GM12878 (cell line): ENCODE data around the gene TRAF3. TPM values are rescaled to one million over a fixed set of nuclear protein-coding genes. Genes with fewer than 3 reads are reported as not detected.

ENCODE experiments used
- ATAC-seq: fragments of 200-7000 bp; cut with Tn5 transposase; 3 replicates; pipeline ENCODE4 v1.9.1; 2020; ENCODE audit warnings: mild to moderate bottlenecking, moderate library complexity
- BruUV-seq: library from RNA; stranded (reverse); fragments of 400-500 nt; replicated peaks from 2 replicates; lab custom pipeline; 2021; lab: Mats Ljungman, UMichigan
- CTCF ChIA-PET: fragments of 300-600 bp; sonication (Branson Sonifier 250); formaldehyde crosslinking; extraction: SDS; loops from one replicate; lab custom pipeline; 2021; ENCODE audit warnings: inconsistent platforms; lab: Yijun Ruan, JAX
- POLR2A ChIA-PET: fragments of 350-600 bp; formaldehyde crosslinking; extraction: SDS; loops from one replicate; lab custom pipeline; 2021; ENCODE audit warnings: inconsistent platforms; lab: Charles Lee
- RAD21 ChIA-PET: fragments of 300-600 bp; sonication (Branson Sonifier 250); formaldehyde crosslinking; loops from one replicate; lab custom pipeline; 2023; ENCODE audit warnings: antibody characterized with exemption; ENCODE audit not compliant: unreplicated experiment; lab: Charles Lee
- SMC1A ChIA-PET: fragments of 300-600 bp; sonication (Branson Sonifier 250); formaldehyde crosslinking; loops from one replicate; lab custom pipeline; 2023; ENCODE audit not compliant: unreplicated experiment, uncharacterized antibody; lab: Charles Lee
- DNase-seq: peaks from one replicate; pipeline ENCODE4 v3.0.0-alpha.2; 2011; ENCODE audit warnings: low read depth, low spot score
- FAIRE-seq: peaks from 3 replicates; lab custom pipeline; 2011; peaks lifted over from hg19 to GRCh38; lab: Jason Lieb, UNC
- H2AFZ ChIP-seq: 2 replicates; pipeline ENCODE4 v1.6.0; 2011; ENCODE audit warnings: low read depth, low read length, control low read depth; ENCODE audit not compliant: control insufficient read depth
- H3K27ac ChIP-seq: 2 replicates; pipeline ENCODE4 v1.5.1; 2011; ENCODE audit warnings: control low read depth; ENCODE audit not compliant: control insufficient read depth, insufficient read depth
- H3K27me3 ChIP-seq, 2 experiments: replicated peaks in 1 of 2; 2 replicates each; pipeline versions ENCODE4 v1.6.0 to v1.6.1; 2011; ENCODE audit warnings: low read length in 1 of 2; ENCODE audit not compliant: control insufficient read depth in 2 of 2, insufficient read depth in 2 of 2
- H3K36me3 ChIP-seq, 2 experiments: 2 replicates each; pipeline ENCODE4 v1.5.1; 2011; ENCODE audit warnings: low read length in 1 of 2; ENCODE audit not compliant: control insufficient read depth in 2 of 2, insufficient read depth in 2 of 2
- H3K4me1 ChIP-seq: 2 replicates; pipeline ENCODE4 v1.6.1; 2011; ENCODE audit warnings: mild to moderate bottlenecking, low read length, moderate library complexity, mixed read lengths; ENCODE audit not compliant: control insufficient read depth, insufficient read depth
- H3K4me2 ChIP-seq: 2 replicates; pipeline ENCODE4 v1.6.0; 2011; ENCODE audit warnings: control low read depth; ENCODE audit not compliant: control insufficient read depth, insufficient read depth
- H3K4me3 ChIP-seq: fragments of 200-600 bp; sonication (generic); 2 replicates; pipeline ENCODE4 v1.5.1; 2016
- H3K79me2 ChIP-seq: 2 replicates; pipeline ENCODE4 v1.6.0; 2011; ENCODE audit warnings: low read length; ENCODE audit not compliant: control insufficient read depth, insufficient read depth
- H3K9ac ChIP-seq: 2 replicates; pipeline ENCODE4 v1.8.0; 2011; ENCODE audit warnings: low read length, control low read depth, mixed read lengths; ENCODE audit not compliant: control insufficient read depth, insufficient read depth
- H3K9me3 ChIP-seq: replicated peaks from 3 replicates; pipeline ENCODE4 v1.5.1; 2011; ENCODE audit warnings: mild to moderate bottlenecking, low read length; ENCODE audit not compliant: control insufficient read depth, insufficient read depth
- H4K20me1 ChIP-seq: 2 replicates; pipeline ENCODE4 v1.6.0; 2011; ENCODE audit not compliant: control insufficient read depth, insufficient read depth
- CBFB ChIP-seq: IDR thresholded peaks from 2 replicates; pipeline ENCODE4 v1.6.1; 2016; ENCODE audit warnings: antibody characterized with exemption, low read depth
- CEBPB ChIP-seq, 2 experiments: fragments of 150-350 bp in 1 of 2; IDR thresholded peaks; 2 replicates each; pipeline ENCODE4 v1.6.1; 2012 to 2014; ENCODE audit warnings: low read depth in 2 of 2, low read length in 2 of 2, borderline replicate concordance in 1 of 2, inconsistent platforms in 1 of 2
- EP300 ChIP-seq, 2 experiments: fragments of 150-350 bp in 1 of 2; IDR thresholded peaks; 2 replicates each; pipeline ENCODE4 v1.6.1; 2011 to 2012; ENCODE audit warnings: low read depth in 2 of 2, low read length in 2 of 2, borderline replicate concordance in 1 of 2, improper control_type of control experiment in 1 of 2, inconsistent platforms in 1 of 2; ENCODE audit not compliant: control insufficient read depth in 1 of 2
- EZH2 ChIP-seq: IDR thresholded peaks from 2 replicates; pipeline ENCODE4 v1.6.1; 2012; ENCODE audit warnings: low read depth, mild to moderate bottlenecking, control low read depth, inconsistent platforms, low read length, borderline replicate concordance; ENCODE audit not compliant: control insufficient read depth
- GABPA ChIP-seq: IDR thresholded peaks from 2 replicates; pipeline ENCODE4 v1.6.1; 2014; ENCODE audit warnings: antibody characterized with exemption, low read depth, mild to moderate bottlenecking, inconsistent platforms
- HCFC1 ChIP-seq: fragments of 150-350 bp; IDR thresholded peaks from 2 replicates; pipeline ENCODE4 v1.6.1; 2014; ENCODE audit warnings: low read length
- LARP7 ChIP-seq: fragments of 450-650 bp; IDR thresholded peaks from 2 replicates; pipeline ENCODE4 v1.6.1; 2017; ENCODE audit warnings: mild to moderate bottlenecking
- NR2F1 ChIP-seq: fragments of 450-650 bp; conservative IDR thresholded peaks from 2 replicates; pipeline ENCODE4 v1.6.1; 2017; ENCODE audit warnings: mild to moderate bottlenecking
- RBBP5 ChIP-seq: fragments of 200-600 bp; sonication (generic); conservative IDR thresholded peaks from 2 replicates; pipeline ENCODE4 v1.6.1; 2016
- SMARCA5 ChIP-seq: fragments of 450-650 bp; IDR thresholded peaks from 2 replicates; pipeline ENCODE4 v1.6.1; 2017; ENCODE audit warnings: mild to moderate bottlenecking
- SMC3 ChIP-seq: IDR thresholded peaks from 2 replicates; pipeline ENCODE4 v1.6.1; 2011; ENCODE audit warnings: low read length, improper control_type of control experiment, borderline replicate concordance
- SREBF2 ChIP-seq: IDR thresholded peaks from 2 replicates; pipeline ENCODE4 v1.6.1; 2012; ENCODE audit warnings: mild to moderate bottlenecking, low read length
- YBX1 ChIP-seq: fragments of 450-650 bp; IDR thresholded peaks from 2 replicates; pipeline ENCODE4 v1.6.1; 2016; ENCODE audit warnings: antibody characterized with exemption
- ZNF384 ChIP-seq: IDR thresholded peaks from 2 replicates; pipeline ENCODE4 v1.6.1; 2012; ENCODE audit warnings: low read depth, mild to moderate bottlenecking, low read length, improper control_type of control experiment, borderline replicate concordance
- WGBS: methylation state at CpG from one replicate; pipeline ENCODE4 v1.1.6; 2016; ENCODE audit warnings: low lambda C conversion rate; ENCODE audit not compliant: insufficient replicate concordance, insufficient coverage; ENCODE audit errors: missing lambda C conversion rate; 5-methylcytosine and 5-hydroxymethylcytosine counted together
- in situ Hi-C: fragments of 300-500 bp; cut with MboI; formaldehyde crosslinking; loops from 9 replicates; pipeline ENCODE4 v1.14.3; 2018; ENCODE audit warnings: mixed read lengths
- intact Hi-C: fragments of 100-400 bp; cut with micrococcal nuclease; formaldehyde crosslinking; loops from one replicate; pipeline ENCODE4 v1.14.2; 2022; ENCODE audit not compliant: unreplicated experiment
- polyA plus RNA-seq, 11 experiments: library from polyadenylated mRNA; depleted of rRNA in 4 of 11; unstranded in 6 of 11; stranded (reverse) in 5 of 11; fragments of >200 nt; fragmentation: Nextera tagmentation in 4 of 11; fragmentation: Illumina TruSeq in 1 of 11; extraction: Ambion mirVana in 4 of 11; extraction: Trizol in 1 of 11; gene quantifications; 1 replicate in 1 of 11; 2 replicates in 10 of 11; pipeline versions ENCODE4 v1.2.1 to v1.2.3, GENCODE V29; 2011 to 2016; ENCODE audit warnings: inconsistent platforms in 2 of 11, missing spikeins in 2 of 11, low read depth in 1 of 11
- total RNA-seq, 4 experiments: library from RNA; depleted of rRNA in 3 of 4; stranded (reverse); fragments of >200 nt in 3 of 4; fragmentation: Illumina TruSeq in 1 of 4; extraction: Trizol in 1 of 4; gene quantifications; 2 replicates each; pipeline versions ENCODE4 v1.2.1 to v1.2.3, GENCODE V29; 2013 to 2021
- TF ChIP-seq, protein P1 (sequence below): IDR thresholded peaks from 2 replicates; pipeline ENCODE4 v1.6.1; 2011; ENCODE audit warnings: mild to moderate bottlenecking, low read depth, low read length, moderate library complexity; ENCODE audit not compliant: insufficient replicate concordance
- TF ChIP-seq, protein P2 (sequence below): fragments of 450-650 bp; IDR thresholded peaks from 2 replicates; pipeline ENCODE4 v1.6.1; 2017; ENCODE audit warnings: low read depth, mild to moderate bottlenecking, moderate library complexity

The TRAF3 gene
- total and polyA plus RNA-seq, 10 of the 15 experiments (the other 5 are each of a cell fraction or from before 2014, with no cell fraction given) = 3.0 to 70.1 (median 36.5) TPM

DNA sequence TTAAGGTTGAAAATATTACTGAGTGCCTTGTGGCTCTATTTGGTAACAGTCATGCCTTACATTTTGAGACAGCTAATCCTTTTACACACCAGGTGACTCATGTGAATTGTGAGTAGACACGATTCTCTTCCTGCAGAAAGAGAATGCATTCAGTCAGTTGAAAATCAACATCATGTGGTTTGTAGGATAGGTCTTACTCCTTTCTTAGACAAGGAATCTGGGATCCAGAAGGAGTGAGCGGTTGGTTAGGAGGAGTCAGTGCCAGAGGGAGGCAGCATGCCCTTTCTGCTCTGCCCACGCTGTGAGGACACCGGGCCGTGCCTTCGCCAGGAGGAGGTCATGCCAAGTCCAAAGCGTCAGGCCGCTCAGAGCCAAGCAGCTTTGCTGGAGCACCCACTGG is 47.6 kb downstream of the TRAF3 start:
- Histone ChIP-seq H2AFZ (no peak overlapping the region), H3K27me3 (no peaks in the 10 kb centered on the region), H3K4me3 (no peak overlapping the region), H3K36me3 (peaks cover 6 to 16% of the 10 kb centered on the region in 2 experiments; a peak in 3 of 4 replicates), H3K4me2 (peak overlapping the region; percentile 17), H3K9ac (no peak overlapping the region), H3K79me2 (peaks cover 97% of the 10 kb centered on the region), H3K27ac (peak overlapping the region; percentile 2; the same call in 1 of the 2 replicates), H4K20me1 (peaks cover 7% of the 10 kb centered on the region; the same call in 1 of the 2 replicates), H3K9me3 (no peaks in the 10 kb centered on the region), H3K4me1 (peaks cover 37% of the 10 kb centered on the region)
- intact Hi-C loops = no loop called here
- DNase-seq = no peak
- CTCF ChIA-PET = interaction anchor here (0.8 to 1.0 kb wide), 2 partner anchors 44 to 93 kb away, joined by 3 read pairs; no protein-coding TSS in a partner anchor
- in situ Hi-C loops = no loop called here
- SMC1A ChIA-PET = interaction anchor here (0.9 to 1.1 kb wide), 5 partner anchors 15 to 28 kb away, joined by 3 to 4 read pairs (median 3); no protein-coding TSS in a partner anchor
- FAIRE-seq = no peak
- POLR2A ChIA-PET = interaction anchor here (0.7 to 1.2 kb wide), 3 partner anchors 24 to 42 kb away, joined by 3 to 4 read pairs (median 3); no protein-coding TSS in a partner anchor
- TF ChIP-seq SREBF2 (no peak), GABPA (no peak), YBX1 (no peak), EZH2 (no peak), NR2F1 (no peak), SMC3 (no peak), LARP7 (no peak), ZNF384 (no peak), CBFB (no peak), HCFC1 (no peak), RBBP5 (no peak), CEBPB (IDR thresholded peaks at IDR 0.05; ENCODE audit: borderline replicate concordance in 1 of 2, low read depth in 2 of 2, low read length in 2 of 2) (no peak), SMARCA5 (no peak), EP300 (IDR thresholded peaks at IDR 0.05; ENCODE audit: borderline replicate concordance in 1 of 2, control insufficient read depth in 1 of 2, low read depth in 2 of 2, low read length in 2 of 2) (no peak)
- TF ChIP-seq, protein P1, sequence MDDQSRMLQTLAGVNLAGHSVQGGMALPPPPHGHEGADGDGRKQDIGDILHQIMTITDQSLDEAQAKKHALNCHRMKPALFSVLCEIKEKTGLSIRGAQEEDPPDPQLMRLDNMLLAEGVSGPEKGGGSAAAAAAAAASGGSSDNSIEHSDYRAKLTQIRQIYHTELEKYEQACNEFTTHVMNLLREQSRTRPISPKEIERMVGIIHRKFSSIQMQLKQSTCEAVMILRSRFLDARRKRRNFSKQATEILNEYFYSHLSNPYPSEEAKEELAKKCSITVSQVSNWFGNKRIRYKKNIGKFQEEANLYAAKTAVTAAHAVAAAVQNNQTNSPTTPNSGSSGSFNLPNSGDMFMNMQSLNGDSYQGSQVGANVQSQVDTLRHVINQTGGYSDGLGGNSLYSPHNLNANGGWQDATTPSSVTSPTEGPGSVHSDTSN = no peak
- TF ChIP-seq, protein P2, sequence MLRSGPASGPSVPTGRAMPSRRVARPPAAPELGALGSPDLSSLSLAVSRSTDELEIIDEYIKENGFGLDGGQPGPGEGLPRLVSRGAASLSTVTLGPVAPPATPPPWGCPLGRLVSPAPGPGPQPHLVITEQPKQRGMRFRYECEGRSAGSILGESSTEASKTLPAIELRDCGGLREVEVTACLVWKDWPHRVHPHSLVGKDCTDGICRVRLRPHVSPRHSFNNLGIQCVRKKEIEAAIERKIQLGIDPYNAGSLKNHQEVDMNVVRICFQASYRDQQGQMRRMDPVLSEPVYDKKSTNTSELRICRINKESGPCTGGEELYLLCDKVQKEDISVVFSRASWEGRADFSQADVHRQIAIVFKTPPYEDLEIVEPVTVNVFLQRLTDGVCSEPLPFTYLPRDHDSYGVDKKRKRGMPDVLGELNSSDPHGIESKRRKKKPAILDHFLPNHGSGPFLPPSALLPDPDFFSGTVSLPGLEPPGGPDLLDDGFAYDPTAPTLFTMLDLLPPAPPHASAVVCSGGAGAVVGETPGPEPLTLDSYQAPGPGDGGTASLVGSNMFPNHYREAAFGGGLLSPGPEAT = no peak
- no TSS peak for BruUV-seq
- 85% methylated on average over 8 of the region's 8 CpGs for WGBS
- ATAC-seq = no peak
- RAD21 ChIA-PET = no interaction called here
